GM21367 (cell line): ENCODE results near the gene PSMD1.

ENCODE experiments used
- ATAC-seq: cut with Tn5 transposase; IDR thresholded peaks from one replicate; pipeline ENCODE4 v1.9.1; 2021; ENCODE audit not compliant: unreplicated experiment

Gene PSMD1

DNA sequence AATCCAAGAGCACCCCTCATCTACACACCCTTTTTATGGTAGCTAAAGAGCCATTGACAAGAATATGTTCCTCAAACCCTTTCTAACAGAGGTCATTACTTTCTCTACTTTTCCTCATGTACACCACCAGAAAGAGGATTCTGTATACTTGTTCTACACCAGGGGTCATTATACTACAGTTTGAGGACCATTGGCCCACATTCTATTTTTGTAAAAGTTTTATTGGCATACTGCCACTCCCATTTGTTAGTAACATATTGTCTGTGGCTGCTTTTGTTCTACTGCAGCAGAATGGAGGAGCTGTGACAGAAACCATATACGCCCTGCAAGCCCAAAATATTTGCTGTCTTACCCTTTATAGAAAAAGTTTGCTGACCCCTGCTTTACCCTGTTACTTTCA is 53.9 kb downstream of the PSMD1 start:
- no peak for ATAC-seq

- no peak for ATAC-seq
Observed at GRCh38 chr2:231111987-231112386, 55.3 kb downstream of the PSMD1 start.

DNA sequence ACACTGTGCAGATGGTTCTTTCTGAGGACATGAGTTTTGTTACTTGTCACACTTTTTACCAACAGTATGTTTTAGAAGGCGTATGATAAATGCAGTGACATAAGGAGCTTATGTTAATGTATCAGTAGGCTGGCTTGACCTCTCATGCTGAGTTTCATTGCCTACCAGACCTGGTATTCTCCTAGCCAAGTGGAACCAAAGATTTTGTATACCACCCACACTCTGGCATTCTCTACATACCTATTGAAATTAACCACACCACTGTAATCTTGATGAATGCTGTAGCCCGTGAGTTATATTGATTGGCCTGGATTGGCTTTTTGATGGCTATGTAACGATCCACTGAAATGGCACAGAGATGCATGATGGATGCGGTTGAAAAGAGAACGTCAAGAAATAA is 56.8 kb downstream of the PSMD1 start:
- no peak for ATAC-seq

- no peak for ATAC-seq
Observed at GRCh38 chr2:231115651-231116050, 59.0 kb downstream of the PSMD1 start.

- no peak for ATAC-seq
Observed at GRCh38 chr2:231117148-231117547, 60.5 kb downstream of the PSMD1 start.

- no peak for ATAC-seq
Observed at GRCh38 chr2:231117922-231118613, 61.4 kb downstream of the PSMD1 start.

GRCh38 chr2:231118614-231118942 is 61.9 kb downstream of the PSMD1 start:
- no peak for ATAC-seq

DNA sequence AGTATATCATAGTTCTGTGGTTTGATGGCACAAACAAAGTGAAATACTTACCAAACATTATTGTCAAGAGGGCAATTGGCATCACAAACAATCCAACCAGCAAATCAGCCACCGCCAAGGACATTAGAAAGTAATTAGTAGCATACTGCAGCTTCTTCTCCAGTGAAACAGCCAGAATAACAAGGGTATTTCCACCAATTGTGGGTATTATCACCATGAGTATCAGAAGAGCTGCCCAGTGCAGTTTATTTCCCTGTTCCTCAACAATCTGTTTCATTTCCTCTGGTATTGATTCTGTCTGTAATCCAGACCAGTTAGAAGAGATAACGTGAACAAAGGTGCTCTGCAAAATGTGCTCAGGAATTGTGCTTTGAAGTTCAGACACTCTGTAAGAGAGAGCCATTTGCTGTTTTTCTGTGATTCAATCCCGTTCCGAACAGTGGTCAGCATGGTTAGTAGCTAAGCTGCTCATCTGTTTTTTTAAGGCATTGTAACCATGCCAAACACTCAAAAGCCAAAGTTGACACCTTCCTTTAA is 66.8 kb downstream of the PSMD1 start:
- ATAC-seq: no peak

DNA sequence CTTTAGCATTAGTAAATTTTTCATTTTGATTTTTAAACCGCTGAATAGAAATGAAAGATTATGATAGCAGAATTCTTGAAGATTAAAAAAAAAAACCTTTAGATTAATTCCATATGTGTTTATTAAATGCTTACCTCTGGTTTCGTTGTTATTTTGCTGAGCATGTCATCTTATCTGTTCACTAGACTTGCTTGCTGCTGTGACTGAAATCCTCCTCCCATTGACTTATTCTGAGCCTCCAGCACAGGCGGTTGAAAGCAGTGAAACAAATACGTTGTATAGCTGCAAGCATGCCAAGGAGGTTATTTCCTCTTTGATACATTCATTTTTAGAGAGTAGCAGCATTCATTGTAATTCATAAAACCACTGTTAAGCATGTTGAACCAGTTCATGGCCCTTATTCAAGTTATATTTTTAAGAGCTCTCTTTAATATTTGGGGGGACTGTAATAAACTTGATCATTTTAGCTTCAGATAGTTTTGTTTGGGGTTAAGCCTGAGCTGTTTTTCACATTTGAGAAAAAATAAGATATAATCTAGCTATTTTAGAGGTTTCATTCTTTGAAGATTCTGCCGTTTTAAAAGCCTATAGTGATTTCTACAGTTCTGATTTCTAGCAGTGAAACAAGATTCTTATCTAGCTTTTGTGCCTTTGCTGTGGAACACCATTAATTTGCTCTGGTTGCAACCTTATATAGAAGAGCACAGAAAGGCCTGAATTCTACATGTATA is 68.3 kb downstream of the PSMD1 start, which contains the start of gene HTR2B:
TSS of gene HTR2B (minus strand) at position 205 of the 731 bp plus-strand sequence. CDS start 1,278 bp downstream, outside the sequence.
- ATAC-seq: no peak

DNA sequence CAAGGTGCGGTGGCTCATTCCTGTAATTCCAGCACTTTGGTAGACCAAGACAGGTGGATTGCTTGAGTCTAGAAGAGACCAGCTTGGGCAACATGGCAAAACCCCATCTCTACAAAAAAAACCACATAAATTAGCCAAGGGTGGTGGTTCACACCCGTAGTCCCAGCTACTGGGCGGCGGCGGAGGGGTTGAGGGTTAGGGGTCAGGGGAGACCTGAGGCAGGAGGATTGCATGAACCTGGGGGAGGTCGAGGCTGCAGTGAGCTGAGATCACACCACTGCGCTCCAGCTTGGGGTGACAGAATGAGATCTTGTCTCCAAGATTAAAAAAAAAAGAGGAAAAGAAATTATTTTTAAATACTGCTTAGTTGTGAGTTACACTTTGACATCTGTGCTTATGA is 69.5 kb downstream of the PSMD1 start:
- ATAC-seq: no peak

- no peak for ATAC-seq
Observed at GRCh38 chr2:231127480-231127879, 70.8 kb downstream of the PSMD1 start.

- ATAC-seq: no peak
Observed at GRCh38 chr2:231127936-231128335, 71.3 kb downstream of the PSMD1 start.

GRCh38 chr2:231128541-231128940 is 71.9 kb downstream of the PSMD1 start:
- ATAC-seq: no peak

DNA sequence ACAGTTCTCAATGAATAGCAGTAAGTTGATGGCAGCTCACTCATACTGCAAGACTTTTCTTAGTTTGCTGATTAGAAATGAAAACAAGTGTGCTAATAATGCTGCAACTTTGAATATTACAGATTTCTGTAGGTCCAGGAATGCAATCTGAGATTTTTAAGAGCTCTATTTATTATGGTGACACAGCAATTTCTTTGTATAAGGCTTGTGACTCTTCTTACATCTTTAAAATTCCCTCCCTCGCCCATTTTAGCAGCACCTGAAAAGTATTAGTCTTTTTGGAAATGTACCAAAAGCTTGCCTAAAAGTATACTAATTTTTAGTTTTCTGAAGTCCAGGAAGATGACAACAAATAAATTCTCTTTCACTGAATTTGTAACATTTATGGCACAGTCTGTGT is 72.5 kb downstream of the PSMD1 start:
- ATAC-seq: no peak

DNA sequence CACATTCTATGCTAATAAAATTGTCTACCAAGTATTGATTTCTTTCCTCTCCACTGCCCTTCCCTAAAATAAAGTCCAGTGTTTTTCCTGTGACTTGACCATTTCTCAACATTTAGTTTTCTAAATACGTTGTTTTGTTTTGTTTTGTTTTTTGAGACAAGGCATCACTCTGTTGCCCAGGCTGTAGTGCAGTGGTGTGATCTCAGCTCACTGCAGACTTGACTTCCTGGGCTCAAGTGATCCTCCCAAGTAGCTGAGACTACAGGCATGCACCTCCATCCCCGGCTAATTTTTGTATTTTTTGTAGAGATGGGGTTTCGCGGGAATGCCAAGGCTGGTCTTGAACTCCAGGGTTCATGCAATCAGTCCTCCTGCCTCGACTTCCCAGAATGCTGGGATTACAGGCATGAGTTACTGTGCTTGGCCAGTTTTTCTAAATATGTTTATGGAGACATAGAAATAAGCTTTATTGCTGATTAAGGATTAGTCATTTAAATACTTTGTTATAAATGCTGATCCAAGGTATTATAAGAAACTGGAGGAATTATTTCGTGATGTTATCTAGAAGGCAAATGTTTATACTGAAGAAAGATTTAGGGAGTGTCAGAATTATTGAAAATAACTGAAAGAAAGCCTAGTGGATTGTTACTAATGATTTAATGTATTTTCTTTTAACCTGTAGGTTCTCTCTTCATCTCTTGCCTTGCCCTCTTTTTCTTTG is 73.8 kb downstream of the PSMD1 start:
- ATAC-seq: no peak

GRCh38 chr2:231132129-231132528 is 75.5 kb downstream of the PSMD1 start:
- no peak for ATAC-seq

DNA sequence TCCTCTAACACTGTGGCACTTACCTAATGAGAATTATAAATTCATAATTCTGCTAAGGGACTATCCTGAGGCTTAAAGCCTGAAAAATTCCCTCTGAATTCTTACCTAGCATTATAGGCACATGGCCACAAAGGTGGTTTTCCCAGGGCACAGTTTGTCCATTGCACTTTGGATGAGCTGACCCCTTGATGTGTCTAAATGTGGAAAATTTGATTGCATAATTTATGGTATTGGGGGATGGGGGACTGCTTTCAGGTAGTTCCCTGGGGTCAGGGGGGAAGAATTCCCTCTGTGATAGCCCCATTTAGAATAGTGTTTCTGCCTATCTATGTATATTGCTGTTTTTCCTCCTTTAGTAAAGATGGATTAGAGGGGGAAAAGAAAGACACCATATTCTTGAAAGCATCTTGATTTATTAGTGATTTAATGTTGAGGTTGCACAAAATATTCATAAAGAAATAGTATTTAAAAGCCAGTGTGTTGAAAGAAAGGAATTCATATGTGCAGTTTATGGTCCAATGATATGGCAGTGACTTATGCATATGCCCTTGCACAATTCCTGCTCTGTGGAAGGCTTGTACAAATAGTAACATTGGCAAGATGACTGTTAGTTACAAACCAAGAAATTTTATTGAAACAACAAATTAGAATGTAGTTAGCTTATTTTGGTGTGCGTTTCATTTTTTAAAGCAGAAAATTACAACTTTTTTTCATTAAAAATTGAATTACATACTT is 76.9 kb downstream of the PSMD1 start:
- ATAC-seq: no peak

DNA sequence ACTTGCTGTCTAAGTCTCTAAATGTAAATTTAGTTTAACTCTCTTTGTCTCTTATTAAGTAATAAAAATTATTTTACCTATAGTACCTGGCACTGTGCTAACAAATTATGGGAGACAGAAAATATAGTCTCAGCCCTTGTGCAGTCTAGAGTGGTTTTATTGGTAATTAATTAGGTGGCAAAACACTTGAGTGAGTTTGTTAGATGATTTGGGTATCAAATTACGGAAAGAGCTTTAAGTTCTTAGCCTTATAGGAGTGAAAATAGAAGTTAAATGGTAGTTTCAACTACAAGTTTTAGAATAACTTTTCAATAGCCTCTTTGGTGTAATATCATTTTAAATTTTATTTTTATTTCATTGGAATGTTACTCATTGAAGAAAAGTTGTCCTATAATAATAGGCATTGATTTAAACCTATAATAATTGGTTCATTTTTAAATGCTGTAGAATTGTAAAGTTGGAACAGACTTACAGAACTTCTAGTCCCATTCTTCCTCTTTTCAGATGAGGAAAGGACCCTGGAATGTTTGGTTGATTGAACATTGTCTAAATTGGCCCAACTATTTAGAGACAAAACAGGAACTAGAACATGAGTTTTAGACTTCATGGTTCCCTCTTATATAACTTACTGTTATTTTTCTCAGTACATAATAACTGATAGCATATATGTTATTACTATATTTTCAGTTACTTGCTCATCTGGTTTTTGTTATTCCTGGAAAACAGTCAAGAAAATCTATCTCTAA is 78.4 kb downstream of the PSMD1 start:
- no peak for ATAC-seq

- ATAC-seq: no peak
Observed at GRCh38 chr2:231138699-231139098, 82.0 kb downstream of the PSMD1 start.

DNA sequence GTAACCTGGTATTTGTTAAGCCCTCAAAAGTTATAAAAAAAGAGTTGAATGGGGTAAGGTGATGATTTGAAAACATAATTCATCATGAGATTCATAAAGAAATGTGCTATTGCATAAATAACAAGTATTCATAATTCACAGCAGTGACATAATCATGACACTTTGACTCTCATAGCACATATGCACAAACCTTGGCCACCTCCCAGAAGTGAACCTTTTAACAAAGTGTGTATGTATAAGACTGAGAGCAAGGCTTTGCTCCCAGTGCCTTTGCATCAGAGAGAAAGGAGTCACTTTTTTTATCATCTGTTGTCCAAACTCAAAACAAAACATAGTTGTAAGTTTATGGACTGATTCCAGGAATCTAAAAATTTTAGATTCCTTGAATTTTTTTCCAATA is 83.1 kb downstream of the PSMD1 start:
- ATAC-seq: no peak
